CD4-positive, alpha-beta T cell treated with Interleukin-12 subunit alpha and Interleukin-12 subunit beta, for 1 hour (primary cell): ENCODE results near the gene PSG1.

Experiments used
- DNase-seq: peaks from one replicate; pipeline ENCODE4 v3.0.0-alpha.2; 2020

PSG1 gene

DNA sequence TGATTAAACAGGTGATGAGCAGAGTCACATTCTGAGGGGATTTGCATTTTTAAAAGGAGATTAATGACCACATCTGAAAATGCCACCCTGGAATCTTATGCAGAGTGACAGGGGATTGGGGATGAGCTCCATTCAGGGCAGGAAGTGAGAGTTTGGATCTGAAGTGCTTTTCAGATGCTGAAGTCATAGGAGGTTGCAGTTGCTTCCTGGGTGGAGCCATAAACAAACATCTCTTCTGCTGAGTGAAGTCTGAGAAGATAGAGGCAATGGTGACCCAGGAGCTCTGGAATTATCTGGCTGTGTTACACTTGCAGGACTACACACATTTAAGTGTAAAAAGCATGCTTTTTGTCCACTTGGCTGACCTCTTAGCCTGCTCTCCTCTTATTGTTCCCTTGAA lies 62.6 kb downstream of the PSG1 start:
- DNase-seq, result no peak
